Stimulated activated CD8-positive, alpha-beta memory T cell treated with anti-CD3 and anti-CD28 coated beads, Interleukin-2, amount 100 ng/mL, for 1 hour (primary cell): ENCODE data around the gene SEC14L5.

ENCODE experiments used
- DNase-seq, 2 donors: peaks; one replicate each; pipeline ENCODE4 v3.0.0-alpha.2; 2020; ENCODE audit warnings: low read depth in 2 of 2

Gene SEC14L5

DNA sequence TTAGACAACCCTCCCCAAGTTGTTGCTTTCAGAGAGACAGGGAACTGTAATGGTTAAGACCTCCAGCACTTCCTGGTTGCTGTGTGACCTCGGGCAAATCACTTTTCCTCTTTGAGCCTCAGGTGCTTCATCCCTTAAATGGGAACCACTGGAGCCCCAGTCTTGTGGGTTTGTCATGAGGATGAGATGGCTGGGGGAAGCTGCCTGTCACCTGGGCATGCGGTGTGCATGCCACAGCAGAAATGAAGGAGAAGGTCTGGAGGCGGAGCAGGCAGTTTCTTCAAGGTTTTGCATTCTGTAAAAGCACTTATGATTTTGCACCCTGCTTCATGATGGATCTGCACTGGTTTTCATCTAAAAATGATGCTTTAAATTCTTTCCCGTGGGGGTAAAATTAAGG is 53.5 kb downstream of the SEC14L5 start:
- no peak for DNase-seq

DNA sequence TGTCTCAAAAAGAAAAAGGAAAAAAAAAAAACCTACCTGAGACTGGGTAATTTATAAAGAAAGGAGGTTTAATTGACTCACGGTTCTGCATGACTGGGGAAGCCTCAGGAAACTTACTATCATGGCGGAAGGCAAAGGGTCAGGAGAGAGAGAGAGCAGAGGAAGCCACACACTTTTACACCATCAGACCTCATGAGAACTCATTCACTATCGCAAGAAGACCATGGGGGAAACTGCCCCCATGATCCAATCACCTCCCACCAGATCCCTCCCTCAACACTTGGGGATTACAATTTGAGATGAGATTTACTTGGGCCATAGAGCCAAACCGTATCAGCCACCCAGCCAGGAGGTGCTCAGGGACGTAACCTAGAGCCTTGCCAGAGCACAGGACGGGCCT is 54.8 kb downstream of the SEC14L5 start:
- DNase-seq, result no peak

DNA sequence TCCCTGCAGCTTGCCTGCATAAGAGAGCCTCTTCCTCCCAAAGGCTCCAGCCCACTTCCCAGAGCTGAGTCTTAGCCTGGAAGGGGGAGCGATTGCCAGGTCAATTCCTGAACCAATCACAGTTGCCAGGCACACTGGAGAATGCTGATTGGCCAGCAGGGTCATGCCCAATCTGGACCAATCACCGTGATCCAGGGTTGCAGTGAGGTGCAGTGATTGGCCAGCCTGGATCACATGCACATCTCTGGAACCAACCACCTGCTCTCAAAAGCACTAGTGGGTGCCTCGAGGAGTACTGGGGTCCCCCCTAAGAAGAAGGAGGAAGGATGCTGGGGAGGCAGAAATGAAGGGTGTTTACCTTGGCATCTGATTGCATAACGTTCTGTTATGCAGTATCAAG is 57.2 kb downstream of the SEC14L5 start:
- no peak for DNase-seq

DNA sequence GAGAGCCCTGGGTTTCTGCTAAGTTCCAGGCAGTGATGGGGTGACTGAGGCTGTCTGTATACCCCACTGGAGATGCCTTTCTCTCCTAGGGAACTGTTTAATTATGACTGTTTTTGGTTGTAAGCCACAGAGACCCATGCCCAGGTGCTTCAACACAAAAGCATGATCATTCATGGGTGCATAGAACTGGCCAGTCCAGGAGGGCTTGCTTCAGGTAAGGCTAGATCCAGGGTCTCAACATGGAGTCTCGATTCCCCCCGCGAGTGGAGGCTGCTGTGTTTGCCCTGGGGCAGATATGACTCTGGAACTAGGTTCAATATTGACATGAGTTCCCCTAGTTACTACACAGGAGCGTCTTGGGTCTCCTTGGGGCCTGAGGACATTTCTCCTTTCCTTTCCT is 57.8 kb downstream of the SEC14L5 start:
- DNase-seq, result no peak

DNA sequence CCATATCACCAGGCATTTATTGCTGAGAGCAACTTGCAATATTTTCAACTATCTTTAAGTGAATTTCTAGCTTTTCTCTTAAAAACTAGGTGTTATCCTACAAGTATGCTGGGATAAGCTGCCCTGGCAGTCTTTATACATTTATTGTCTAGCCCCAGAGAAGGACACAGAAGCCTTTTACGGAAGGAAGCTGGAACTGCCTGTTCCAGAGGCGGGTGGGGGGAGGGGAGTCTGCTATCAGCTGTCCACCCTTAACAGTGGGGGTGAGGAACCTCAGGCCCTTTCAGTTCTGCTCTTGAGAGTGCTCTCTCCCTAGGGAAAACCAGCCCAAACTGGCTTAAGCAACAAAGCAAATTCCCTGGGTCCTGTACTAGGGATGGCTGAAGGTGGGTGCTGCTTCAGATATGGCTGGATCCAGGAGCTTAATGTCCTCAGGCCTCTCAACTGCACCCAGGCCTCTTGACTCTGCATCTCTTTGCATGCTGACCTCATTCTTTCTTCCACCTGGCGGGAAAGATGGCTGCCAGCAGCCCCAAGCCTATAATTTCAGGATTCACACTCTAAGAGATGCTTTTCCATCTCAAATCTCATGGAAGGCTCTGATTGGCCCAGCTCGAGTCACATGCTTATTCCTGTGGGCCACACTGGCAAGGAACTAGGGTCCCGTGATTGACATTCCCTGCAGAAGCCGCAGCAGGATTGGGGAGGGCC is 59.0 kb downstream of the SEC14L5 start:
- no peak for DNase-seq

DNA sequence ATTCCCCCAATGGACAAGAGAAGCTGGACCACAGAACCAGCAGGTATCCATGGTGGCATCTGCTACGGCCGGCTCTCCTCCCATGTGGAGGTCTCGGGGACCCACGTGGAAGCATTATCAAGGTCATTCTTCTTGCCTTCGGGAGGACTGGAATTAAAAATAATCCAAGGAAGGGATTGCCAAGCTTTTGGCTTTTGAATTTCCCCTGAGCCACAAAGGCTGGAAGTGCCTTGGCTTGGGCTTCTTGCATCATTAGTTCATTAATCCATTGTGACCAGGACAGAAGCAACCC is 59.5 kb downstream of the SEC14L5 start:
- no peak for DNase-seq

DNA sequence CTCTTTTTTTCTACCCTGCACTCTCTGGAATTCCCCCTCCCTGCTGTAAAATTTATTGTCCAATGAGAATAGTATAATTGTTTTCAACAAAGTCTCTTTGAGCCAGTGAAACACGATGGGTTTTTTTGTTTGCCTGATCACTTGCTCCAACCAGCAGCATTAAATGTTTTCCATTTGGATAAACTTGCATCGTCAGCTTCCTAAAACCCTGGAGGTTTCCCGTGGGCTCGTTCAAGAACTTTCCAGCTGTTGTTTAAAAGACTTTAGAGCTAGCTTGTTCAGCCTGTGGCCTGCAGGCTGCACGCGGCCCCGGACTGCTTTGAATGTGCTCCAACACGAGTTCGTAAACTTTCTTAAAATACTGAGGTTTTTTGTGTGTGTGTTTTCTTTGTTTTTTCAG is 60.7 kb downstream of the SEC14L5 start:
- DNase-seq, result no peak

DNA sequence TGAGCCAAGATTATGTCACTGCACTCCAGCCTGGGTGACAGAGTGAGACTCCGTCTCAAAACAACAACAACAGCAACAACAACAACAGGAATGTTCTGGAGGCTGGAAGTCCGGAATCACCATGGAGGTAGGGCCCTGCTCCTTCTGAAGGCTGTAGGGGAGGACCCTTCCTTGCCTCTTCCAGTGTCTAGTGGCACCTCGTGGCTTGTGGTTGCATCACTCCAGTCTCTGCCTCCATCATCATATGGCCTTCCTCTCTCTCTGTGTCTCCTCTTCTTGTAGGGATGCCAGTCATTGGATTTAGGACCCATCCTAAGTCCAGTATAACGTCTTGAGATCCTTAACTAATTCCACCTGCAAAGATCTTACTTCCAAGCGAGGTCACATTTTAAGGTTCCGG is 61.6 kb downstream of the SEC14L5 start:
- DNase-seq, result no peak

DNA sequence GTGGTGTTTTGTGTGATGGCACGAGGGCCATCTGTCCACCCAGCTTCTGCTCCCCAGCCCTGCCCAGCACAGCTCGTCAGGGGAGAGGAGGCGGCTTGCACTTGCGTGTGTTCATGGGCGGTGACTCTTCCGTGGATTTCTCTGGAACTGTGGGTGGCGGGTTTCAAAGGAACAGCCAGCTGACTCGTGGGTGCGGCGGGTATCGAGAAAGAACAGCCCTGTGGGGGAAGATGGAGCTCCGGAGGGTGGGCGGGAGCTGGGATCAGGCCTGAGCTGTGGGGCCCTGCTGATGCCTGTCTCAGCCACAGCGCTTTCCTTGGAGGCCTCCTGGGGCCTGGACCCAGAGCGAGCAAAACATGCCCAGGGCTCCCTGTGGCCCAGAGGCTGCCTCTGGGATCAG is 62.4 kb downstream of the SEC14L5 start:
- DNase-seq, result no peak

DNA sequence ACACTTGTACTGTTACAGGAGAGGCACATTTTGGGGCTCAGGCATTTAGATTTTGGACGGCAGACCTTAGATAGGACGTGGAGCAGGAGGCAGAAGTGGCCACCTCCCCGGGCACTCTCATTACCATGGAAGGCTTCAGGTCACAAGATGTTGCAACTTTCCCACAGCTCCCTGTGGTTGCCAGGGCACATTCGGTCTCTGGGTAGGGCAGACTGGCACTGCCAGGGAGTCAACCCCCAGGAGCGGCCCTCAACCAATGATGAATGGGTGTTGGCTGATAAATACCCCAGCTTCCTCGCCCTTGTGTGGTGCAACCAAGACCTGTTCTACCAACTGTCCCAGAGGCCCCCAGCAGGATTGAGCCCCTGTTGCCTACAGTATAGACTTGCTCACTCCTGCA is 64.4 kb downstream of the SEC14L5 start:
- no peak for DNase-seq

DNA sequence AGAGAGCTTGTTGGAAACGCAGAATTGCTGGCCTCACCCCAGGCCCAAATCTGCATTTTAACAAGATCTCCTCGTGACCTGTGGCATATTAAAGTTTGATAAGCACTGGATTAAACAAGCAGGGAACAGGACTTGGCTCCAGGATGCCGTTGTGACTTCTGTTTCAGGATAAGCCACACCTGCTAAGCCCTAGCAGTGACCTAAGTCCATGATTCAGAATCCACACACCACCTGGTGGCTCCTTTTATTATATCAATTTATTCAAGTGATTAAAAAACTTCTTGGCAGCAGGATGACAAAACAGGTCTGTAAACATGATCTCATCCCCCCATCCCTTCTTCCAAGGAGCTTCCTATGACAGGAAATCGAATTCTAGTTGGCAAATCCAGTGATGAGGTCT is 66.5 kb downstream of the SEC14L5 start:
- DNase-seq, result no peak

DNA sequence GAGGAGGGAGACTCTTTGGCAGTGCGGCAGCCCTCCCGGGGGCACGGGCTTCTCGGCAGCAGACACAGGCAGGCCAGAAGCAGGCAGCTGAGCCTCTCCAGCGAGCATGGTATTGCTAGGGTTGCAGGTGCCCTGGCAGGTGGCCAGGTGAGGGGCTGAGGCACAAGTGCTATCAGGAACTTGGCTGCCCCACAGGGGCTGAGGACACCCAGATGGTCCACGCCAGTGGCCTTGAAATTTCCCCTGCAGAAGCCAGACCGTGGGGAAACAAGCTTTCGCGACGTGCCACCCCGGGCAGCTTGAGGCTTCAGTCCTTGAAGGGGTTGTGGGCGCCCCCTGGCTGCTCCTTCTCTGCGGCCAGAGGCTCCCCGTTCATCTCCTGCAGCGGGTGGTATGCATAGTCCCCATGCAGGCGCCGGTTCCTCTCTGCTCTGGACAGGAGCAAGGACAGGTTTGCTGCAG is 67.1 kb downstream of the SEC14L5 start:
- no peak for DNase-seq

DNA sequence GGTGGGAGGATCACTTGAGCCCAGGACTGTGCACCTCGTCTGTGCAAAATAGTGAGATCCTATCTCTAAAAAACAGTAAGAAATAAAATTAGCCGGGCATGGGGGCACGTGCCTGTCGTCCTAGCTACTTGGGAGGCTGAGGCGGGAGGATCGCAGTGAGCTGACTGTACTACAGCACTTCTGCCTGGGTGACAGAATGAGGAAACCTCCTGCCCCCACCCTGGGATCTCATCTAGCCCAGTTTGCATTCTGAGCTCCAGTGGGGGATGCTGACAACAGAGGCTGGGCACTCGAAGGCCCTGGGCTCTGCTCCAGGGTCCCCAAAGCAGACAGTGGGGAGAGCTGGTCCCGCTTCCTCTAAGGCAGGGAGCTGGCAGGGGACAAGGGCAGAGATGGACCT is 68.5 kb downstream of the SEC14L5 start:
- DNase-seq, result no peak

DNA sequence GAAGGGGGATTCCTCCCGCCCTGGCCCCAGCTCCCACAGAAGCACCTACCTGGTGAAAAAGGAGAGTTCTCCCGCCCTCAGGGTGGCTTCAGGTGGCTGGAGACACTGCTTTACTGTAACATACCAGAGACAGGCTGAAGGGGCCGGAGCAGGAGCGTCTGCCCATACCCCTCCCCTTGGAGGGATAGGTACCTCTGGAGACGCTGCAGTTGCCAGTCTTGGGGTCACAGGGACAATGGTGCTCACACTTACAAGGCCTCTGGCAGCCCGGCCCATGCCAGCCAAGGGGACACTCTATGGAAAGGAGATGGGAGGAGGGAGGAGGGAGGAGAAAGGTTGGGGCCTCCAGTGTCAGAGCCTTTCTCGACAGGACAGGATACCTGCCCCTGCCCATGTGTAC is 69.0 kb downstream of the SEC14L5 start:
- DNase-seq, result no peak

DNA sequence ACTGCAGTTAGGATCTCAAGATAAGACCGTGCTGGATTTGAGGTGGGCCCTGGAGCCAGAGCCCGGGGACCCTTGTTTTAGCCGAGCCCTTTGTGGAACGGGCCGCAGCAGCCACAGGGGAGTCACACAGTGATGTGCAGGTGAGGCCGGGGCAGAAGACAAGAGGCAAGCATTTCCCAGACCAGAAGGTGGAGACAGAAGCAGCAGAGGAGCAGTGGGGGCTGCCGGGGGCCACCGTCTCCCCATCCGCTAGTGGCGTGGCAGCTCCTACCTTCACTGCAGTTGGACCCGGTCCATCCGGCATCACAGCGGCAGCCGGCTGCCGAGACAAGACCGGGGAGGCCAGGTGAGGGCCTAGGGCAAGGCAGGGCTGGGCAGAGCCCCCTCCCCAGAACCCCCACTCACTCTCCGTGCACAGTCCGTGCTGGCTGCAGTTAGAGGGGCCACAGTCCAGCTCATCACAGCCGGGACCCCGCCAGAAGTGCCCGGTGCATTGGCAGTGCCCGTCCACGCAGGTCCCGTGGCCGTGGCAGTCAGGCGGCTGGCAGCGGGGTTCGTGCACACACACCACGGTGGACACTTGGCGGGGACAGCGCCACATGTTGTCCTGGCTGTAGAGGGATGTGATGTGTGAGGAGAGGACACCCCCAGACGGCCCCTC is 69.6 kb downstream of the SEC14L5 start:
- DNase-seq, result no peak

DNA sequence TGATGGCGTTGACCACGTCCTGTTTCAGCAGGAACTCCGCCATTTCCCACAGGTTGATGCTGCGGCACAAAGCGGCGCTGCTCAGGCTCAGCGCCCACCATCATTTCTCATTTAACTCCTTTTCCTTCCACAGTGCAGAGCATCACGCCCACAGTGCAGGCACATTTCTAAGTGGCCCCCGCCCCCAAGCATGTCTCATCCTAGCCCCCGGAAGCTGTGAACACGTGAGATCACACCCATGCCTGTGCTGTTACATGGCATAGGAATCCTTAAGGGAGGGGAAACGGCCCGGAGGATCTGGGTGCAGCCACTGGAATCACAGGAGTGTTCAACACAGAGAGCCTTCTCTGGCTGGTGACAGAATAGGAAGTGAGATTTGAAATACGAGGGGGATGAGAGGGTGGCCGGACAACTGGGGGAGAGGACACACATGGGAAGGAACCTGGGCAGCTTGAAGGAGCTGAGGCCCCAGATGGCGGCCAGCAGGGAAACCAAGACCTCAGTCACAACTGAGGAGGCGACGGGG is 70.9 kb downstream of the SEC14L5 start:
- DNase-seq, result no peak

DNA sequence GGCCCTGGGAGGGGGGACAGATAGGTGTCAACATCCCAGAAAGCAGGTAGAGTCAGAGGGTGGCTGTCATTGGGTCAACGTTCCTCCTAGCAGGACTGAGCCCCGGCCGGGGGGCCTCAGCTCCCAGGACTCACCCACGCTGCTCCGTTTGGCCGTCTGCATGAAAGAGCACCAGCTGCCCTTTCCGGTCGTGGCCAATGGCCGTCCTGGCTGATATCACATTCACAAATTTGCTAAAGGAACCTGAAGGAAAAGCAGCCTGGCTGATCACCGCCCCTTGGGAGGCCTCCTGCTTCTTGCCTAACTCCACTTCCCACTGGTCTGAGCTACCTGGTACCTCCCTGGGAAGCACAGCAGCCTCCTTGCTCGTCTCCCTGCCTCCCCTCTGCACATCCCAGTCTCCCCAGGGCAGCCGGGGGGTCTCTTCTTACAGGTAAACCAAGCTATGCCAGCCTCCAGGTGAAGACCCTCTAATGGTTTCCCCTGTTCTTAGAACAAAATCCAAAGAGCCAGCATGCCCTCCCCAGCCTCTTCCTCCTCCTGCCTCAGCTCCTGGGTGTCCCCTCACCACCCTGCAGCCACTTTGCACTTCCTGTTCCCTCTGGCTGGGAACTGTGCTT is 72.2 kb downstream of the SEC14L5 start:
- DNase-seq, result no peak

DNA sequence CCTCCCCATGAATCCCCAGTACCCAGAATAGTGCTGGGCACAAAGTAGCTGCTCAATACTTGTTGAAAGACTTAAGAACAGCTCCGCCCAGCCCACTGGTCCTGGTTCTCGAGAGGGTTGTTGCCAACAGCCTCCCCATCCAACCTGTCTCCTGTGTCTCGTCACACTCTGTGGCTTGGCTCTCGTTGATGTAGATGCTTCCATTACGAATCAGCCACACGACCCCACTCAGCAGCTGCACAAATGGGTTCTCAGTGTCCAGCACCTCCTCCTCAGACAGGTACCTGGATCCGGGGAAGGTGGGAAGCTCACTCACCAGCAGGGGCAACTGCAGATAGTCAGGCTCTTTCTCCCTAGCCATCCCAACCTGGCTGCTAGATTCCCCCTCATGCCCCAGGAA is 73.5 kb downstream of the SEC14L5 start:
- DNase-seq, result no peak

DNA sequence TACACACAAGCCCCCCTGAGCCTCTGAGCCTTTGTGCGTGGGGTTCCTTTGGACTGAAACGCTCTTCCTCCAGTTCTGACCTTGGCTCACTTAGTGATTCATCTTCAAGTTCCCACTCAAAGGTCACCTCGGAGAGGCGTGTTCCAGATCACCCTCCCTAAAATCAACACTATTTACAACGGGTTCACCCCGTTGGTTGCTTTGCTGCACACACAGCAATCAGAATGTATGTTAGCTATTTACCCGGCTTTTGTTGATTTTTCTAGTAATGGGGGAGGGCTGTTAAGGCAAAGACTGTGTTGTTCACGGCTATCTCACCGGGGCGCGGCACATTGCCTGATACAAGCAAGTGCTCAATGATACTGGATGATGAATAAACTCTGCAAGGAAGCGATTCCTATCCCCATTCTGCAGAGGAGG is 74.6 kb downstream of the SEC14L5 start:
- no peak for DNase-seq

DNA sequence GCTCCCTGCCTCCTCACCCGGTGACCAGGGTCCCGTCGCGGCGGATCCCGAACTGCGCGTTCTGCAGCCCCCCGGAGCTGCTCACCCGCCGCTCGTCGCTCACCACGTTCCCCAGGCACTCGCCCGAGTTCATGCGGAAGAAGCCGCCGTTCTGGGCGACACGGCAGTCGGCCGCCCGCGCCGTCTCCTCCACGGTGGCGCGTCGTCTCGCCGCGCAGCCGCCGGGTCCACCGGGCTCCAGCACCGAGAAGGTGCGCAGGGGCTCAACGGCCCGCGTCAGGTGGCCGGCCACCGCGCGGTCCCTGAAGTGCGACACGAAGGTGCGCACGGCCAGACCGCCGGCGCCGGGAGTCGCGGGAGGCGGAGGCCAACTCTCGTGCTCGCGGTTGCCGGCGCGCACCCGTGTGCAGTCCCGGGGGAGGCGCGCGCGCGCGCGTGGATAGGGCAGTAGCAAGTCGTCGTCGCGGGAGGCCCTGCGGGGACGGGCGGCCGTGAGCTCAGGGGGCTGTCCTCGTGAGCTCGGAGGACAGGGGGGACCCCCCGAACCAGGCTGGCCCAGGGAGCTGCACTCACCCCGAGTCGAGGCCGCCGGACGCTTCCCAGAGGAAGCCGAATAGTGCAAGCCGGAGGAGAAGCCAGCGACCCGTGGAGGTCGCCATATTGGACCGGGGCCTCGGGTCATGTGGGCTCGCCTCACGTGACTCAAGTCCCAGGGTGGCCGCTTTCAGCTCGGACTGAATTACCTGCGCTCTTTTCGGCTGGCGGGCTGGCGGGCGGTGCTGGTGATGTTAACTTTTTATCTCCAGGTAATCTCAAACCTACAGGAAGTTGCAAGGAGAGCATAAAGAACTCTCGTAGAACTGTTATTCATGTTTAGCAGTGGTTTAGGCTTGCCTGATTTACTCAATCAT is 75.4 kb downstream of the SEC14L5 start, which contains the start of gene NAGPA:
Gene NAGPA, minus strand, starts transcription at position 680 of the 911 bp plus-strand sequence. Its CDS starts 21 bp downstream, at position 659.
- peak; percentile 67 to 72 for DNase-seq

DNA sequence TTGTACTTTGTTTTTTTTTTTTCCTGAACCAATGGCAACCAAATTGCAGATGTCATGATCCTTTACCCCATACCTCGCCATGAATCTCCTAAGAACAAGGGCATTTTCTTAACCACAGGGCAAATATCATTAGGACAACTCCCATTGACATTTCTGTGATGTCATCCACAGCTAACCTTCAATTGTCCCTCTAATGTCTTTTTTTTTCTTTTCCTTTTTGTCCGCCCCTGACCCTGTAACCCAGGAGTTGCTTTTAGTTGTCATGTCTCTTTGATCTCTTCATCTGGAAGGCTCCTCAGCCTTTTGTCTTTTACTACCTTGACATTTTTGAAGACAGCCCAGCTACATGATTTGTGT is 76.0 kb downstream of the SEC14L5 start:
- no peak for DNase-seq

DNA sequence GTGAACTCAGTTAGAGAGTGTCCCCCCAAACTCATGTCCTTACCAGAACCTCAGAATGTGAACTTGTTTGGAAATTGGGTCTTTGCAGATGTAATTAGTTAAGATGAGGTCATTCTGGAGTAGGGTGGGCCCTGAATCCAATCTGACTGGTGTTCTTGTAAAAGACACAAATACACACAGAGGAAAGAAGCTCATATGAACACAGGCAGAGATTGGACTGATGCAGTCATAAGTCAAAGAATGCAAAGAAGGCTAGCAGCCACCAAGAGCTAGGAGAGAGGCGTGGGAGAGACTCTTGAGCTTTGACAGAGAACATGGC is 77.7 kb downstream of the SEC14L5 start:
- no peak for DNase-seq
